ENCODE results near the gene DHX29. TPM values are rescaled to one million over a fixed set of nuclear protein-coding genes. Genes with fewer than 3 reads are reported as not detected.
A peak's percentile ranks its signal among the peaks of the same experiment; 100 is the strongest.

DHX29 gene
- total RNA-seq, 4 donors from 2014 or later: 39.1 to 54.0 (median 47.0) TPM

DNA sequence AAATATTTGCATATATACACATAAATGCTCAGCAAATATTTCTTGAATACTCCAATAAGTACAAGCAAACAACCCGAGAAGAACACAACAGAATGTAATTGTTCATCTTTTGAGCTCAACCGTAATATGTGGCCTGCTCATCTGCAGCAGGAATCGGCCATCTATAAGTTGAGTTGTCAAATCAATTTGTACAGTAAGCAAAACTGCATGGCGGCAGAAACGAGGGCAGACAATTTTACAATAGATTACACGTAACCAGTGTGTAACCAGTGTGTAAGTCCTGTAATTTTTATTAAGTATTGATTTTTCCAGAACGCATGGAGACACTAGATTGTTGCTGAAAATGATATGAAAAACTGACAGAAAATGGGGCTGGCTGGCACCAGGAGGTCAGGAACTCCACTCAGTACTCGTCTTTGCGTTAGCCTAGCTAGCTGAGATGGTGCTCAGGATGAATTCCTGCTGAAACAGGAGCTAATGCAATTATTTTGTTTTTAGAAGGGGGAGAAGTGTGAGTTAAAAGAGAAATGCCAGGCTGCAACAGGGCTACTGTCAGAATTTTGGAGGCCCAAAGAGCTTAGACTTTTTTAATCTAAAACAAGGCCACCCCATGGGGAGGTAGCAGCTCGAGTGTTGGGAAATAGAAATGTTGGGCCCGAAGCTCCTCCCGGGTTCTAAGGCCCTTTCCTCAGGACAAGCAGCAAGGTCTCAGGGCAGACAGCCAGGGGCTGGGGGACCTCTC, 682 bp downstream of the DHX29 start:
- Histone ChIP-seq H3K4me3 (replicated peaks in 1 of 3) (peak overlapping the region; percentile 41 to 87 (median 52)), H3K27ac (peak overlapping the region; percentile 91 to 95 (median 95)), H3K36me3 (no peaks in the 10 kb centered on the region), H3K9me3 (no peaks in the 10 kb centered on the region), H3K27me3 (no peaks in the 10 kb centered on the region), H3K4me1 (peaks cover 44 to 56% of the 10 kb centered on the region in 2 donors)
- DNase-seq: peak in 1 of 2 donors; percentile 5
- intact Hi-C loops (cut with DNase I): loop anchor here (10.0 kb wide), 2 partner anchors 82 to 132 kb away; partner anchors contain the start of genes CDC20B and MCIDAS
- TF ChIP-seq POLR2A (IDR thresholded peaks at IDR 0.05) (no peak), CTCF (IDR thresholded peaks at IDR 0.05) (no peak)
- WGBS, 2 donors: 5 to 6% methylated on average over 12 of the region's 12 CpGs

DNA sequence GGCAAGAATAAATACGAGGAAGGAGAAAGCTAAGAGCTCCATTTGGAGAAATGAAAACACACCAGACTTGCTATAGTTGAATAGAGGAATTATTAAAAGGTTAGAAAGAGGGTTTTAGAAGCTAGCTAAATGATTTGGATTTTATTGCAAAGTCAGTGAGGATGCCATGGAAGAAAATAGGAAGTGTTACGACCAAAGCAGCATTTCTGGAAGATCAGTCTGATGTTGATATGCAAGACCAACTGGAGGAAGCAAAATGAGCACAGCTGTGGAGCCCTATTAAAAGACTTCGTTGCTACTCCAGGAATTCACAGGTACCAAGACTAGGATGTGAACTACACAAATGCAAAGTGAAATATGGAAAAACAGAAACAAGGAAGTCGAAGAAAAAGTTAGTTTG, 2.1 kb downstream of the DHX29 start:
- intact Hi-C loops (cut with DNase I): loop anchor here (10.0 kb wide), 2 partner anchors 81 to 131 kb away; partner anchors contain the start of genes CDC20B and MCIDAS
- TF ChIP-seq POLR2A (IDR thresholded peaks at IDR 0.05) (no peak), CTCF (IDR thresholded peaks at IDR 0.05) (no peak)
- Histone ChIP-seq H3K4me1 (peaks cover 39 to 47% of the 10 kb centered on the region in 2 donors), H3K9me3 (no peaks in the 10 kb centered on the region), H3K4me3 (replicated peaks in 1 of 3) (no peak overlapping the region), H3K27ac (no peak overlapping the region), H3K36me3 (peaks cover 0 to 3% of the 10 kb centered on the region in 2 donors), H3K27me3 (no peaks in the 10 kb centered on the region)
- WGBS, 2 donors: 70 to 75% methylated on average over 4 of the region's 4 CpGs
- DNase-seq: no peak

- Histone ChIP-seq H3K27me3 (no peaks in the 10 kb centered on the region), H3K9me3 (no peaks in the 10 kb centered on the region), H3K36me3 (peaks cover 0 to 3% of the 10 kb centered on the region in 2 donors), H3K4me1 (peaks cover 39 to 44% of the 10 kb centered on the region in 2 donors), H3K4me3 (replicated peaks in 1 of 3) (no peak overlapping the region), H3K27ac (peak overlapping the region in 2 of 3 donors; percentile 72 to 93)
- TF ChIP-seq CTCF (IDR thresholded peaks at IDR 0.05) (no peak), POLR2A (IDR thresholded peaks at IDR 0.05) (no peak)
- DNase-seq: no peak
- WGBS, 2 donors: 79 to 83% methylated on average over 6 of the region's 6 CpGs
- intact Hi-C loops (cut with DNase I): loop anchor here (10.0 kb wide), 2 partner anchors 80 to 130 kb away; partner anchors contain the start of genes CDC20B and MCIDAS
These were observed 2.9 kb downstream of the DHX29 start for GRCh38 chr5:55304584-55304983.

DNA sequence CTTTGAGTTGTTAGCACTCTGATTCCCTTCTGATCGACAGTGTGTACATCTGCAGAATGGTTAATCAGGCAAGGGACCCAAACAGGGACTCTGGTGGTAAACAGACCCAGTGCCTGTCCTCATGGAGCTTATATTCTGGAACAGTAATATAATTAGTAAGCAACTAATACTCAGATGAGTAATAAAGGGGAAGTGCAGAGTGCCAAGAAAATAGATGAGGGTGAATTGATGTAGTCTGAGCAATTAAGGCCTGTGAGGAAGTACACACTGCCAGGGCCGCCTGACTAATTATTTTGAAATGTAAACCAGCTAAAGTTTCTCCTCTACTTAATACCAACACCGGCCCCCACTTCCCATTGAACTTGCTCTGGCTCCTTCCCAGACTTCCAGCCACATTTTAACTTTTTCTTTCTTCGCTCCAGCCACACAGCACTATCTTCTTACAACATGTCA, 4.2 kb downstream of the DHX29 start:
- peak; percentile 5 to 19 for DNase-seq
- no peak overlapping the region for H3K4me3 ChIP-seq (replicated peaks in 1 of 3)
- H3K27ac ChIP-seq: peak overlapping the region; percentile 65 to 93 (median 72)

More for the DNA sequence above, 4.2 kb downstream of the DHX29 start:
- Histone ChIP-seq H3K36me3 (peaks cover 0 to 3% of the 10 kb centered on the region in 2 donors), H3K27me3 (no peaks in the 10 kb centered on the region), H3K4me1 (peaks cover 30 to 35% of the 10 kb centered on the region in 2 donors), H3K9me3 (no peaks in the 10 kb centered on the region)
- no peak for TF ChIP-seq POLR2A (IDR thresholded peaks at IDR 0.05)
- TF ChIP-seq CTCF (IDR thresholded peaks at IDR 0.05): no peak
- intact Hi-C loops (cut with DNase I): loop anchor here (10.0 kb wide), 2 partner anchors 78 to 128 kb away; partner anchors contain the start of genes CDC20B and MCIDAS
- 61% methylated on average over 4 of the region's 4 CpGs for WGBS, 2 donors

Data from thyroid gland (tissue), 4 donors.